NCI-H2196 (cell line): ENCODE measurements around the gene CACNA1D.
A peak's percentile ranks its signal among the peaks of the same experiment; 100 is the strongest.

Experiments used
- DNase-seq: peaks from one replicate; lab custom pipeline; 2025; ENCODE audit not compliant: unreplicated experiment; lab: John Stamatoyannopoulos, UW

CACNA1D gene

DNA sequence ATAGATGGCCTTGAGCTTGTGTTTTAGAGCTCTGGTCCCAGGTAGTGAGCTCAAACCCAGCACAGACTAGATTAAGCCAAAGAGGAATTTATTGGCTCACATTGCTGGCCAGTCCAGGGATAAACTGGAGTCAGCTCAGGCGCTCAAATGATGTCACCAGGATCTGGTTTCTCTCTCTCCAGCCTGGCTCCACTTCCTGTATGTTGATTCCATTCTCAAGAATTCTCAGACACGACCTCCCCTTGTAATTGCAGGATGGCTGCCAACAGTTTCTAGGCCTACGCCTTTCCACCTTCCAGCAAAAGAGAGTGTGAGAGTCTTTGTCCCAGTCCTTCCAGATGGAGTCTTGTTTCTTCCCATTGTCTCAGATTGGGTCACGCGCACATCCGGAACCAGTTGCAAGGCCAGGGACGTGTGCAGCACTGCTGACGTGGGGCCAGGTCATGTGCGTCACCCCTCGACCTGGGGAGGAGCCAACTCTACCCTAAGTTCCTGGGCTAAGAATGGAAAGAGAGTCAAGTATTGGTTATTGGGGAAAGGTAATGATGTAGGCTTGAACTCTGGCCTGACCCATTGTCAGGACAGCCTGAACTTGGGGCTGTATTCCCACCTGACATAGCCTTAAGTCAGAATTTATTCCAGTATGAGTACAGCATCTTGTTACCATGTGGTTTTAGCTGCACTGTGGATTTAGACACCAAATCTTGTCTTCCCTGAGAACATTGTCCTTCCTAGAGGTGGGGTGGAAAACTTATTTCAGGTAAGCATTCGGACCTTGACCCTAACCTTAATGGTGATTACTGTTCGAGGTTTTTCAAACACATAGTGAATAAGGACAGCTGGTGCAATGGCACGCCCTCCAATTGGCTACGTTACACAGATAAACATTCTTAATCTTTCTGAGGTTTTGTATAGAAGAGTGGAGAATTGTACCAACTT, 31.6 kb downstream of the CACNA1D start:
- peak; percentile 5 for DNase-seq

DNA sequence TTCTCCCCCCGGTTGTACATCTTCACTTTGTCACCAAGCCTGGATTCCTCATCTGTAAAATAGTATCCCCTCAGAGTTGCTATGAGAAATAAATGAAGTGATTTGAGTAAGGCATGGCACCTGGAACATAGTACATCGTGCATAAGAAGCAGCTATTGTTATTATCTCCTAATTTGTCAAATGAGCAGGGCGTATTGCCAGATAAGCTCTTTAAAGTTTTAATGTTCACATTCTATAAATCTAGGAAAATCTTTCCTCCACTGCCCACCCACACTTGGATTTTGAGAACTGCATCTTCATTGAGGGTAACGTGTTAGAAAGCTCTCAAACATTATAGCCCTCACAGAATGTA, 32.3 kb downstream of the CACNA1D start:
- no peak for DNase-seq

DNA sequence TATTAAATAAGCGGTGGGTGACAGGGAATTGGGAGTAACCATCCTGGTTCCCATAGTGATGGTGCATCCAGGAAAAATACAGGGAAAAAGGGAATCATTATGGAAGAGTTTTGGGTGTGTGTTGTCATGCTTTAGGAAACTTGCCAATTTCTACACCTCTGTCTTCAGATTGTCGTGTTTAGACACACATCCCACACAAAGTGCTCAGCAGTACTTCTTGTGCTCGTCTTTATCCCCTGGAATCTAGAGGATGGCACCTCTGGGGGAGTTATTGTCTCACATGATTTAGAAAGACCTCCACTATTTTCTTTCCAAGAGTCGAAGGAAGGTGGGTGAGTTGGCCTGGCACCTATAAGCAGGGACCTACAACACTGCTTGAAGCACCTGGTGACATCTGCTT, 35.8 kb downstream of the CACNA1D start:
- DNase-seq: no peak

DNA sequence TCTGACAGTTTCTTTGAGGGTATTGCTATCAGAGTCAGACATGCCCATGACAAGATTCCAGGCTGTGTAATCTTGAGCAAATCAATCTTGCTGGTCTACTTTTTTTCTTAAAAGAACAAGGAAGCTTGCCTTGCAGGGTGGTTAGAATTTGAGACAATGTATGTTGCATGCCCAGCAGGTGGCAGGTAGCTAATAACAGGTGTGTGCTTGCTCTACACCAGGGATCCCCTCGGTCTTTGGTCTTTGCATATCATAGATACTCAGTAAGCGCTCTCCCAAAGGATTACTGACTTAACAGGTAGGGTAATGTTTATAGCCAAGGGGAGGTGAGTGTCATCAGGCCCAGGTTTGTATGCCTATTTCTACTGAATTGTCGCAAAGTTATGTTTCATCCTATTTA, 37.3 kb downstream of the CACNA1D start:
- DNase-seq: peak; percentile 5

DNA sequence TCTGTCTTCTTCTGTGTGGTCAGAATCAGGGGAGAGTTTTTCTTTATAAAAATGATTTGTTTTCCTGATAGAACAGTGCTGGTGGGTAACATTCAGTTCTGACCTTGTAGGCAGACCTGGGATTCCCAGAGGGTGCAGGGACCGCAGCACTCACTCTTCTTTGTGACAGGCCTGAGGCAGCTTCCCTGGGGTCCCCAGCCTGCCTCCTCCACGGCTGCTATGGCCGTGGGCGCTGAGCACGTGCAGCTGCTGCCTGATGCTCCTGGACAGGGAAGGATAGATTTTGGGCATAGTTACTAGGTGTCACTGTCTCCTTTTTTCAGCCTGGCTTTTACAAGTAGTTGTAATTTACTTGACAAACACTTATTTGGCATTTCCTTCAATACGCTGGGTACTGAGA, 39.1 kb downstream of the CACNA1D start:
- DNase-seq: no peak

DNA sequence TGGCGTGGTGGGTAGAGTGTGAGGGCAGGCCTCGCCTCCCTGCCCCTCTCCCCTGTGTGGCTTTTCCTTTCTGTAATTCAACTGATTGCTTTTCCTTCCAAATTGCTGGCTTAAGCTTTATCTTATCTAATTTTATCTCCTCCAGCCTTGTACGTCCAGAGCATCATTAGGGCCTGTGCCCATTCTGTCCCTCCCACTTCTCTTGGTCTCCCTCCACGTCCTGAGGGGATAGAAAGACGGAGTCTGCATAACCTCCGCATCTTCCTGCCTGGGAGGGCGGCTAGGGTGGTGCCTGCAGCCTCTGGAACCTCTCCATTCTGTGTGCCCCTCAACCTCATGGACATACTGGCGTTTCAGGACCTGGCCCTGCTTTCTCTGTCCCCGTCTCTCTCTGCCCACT, 39.8 kb downstream of the CACNA1D start:
- DNase-seq: no peak

DNA sequence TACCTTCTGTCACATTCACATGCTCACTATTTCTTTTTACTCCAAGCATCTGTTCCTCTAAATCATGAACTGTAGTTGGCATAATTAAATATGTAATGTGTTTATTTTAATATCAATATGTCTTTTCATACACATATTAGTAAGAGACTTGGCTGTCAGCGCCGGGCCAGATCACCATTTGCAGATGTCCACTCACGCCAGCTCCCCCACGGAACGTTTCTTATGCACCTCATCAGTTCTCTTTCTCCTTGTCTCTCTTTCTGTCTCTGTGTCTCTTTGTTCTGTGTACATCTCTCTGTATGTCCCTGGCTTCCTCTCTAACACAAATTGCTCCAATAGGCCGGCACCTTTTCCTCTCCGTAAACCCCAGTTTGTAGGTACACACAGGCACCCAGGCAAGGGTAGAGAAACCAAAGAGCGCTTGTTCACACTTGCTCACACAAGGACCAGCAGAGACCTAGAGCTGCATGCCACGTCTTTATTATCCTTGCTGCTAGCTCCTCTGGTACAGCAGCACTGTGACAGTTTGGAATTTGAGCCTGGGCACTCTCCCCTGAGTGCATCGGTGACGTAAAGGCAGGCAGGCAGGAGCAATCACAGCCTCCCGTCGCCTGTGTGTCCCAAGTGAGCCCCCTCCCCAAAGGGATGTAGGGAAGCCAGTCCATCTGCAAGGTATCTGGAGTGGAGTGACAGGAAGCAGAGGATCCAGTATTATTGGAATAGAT, 40.4 kb downstream of the CACNA1D start:
- DNase-seq: no peak

DNA sequence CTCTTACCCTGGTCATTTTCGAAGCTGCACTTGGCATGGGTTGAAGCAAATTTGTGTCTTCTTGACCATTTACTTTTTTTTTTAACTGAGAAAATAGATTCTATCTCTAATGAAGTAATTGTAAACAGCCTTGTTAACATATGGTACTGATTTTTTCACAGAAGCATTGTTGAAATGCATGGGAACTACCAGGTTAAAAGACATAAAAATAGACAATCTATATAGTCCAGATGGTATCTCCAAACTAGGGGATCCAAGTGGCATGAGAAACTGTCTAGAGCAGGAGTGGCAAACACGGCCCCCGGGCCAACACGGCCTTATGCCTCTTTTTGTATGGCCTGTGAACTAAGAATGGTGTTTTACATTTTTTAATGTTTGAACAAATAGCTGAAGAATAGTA, 41.9 kb downstream of the CACNA1D start:
- no peak for DNase-seq

DNA sequence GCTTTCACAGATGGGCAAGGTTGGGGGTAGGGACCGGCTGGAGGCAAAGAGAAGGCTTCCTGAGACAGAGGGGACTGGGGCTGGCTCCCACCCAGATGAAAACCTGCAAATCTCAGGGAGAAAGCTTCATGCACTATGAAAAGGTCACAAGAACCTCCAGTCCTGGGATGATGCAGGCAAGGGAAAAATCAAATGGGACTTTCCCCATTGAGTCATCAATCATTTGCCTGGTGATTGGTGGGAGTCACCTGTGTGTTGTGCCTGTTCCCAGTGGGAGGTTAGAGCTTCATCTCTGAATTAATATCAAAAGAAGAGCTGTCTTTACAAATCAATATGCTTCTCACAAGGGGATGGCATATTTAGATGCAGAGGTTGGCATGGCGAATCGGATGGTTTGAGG, 49.9 kb downstream of the CACNA1D start:
- no peak for DNase-seq

DNA sequence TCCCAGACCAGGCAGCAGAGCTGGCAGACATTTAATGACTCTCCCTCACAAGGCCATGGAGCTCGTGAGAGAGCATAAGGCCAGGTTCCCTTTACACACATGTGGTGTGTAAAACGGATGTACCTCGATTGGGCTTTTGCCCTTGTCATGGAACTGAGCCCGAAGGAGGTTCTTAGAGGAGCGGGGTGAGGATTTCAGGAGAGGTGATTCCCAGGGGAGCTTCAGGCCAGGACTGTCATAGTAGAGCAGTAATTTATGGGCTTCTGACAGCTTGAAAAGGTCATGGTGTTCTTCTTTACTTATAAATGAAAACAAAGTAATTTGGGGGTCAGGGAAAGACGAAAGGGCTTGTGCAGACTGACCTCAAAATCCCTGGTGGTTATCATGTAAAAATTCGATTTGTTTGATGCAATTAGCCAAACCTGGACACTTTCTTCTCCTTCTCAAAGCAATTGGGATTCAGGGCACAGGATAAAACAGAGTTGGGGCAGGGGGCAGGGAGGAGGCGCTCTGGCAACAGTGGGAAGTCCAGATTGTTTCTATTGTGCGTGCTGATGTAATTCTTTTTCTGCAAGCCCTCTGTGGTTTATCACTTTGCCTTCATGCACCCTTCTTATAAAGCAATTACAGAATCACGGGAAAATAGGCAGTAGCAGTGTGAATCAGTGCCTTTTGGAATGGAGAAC, 51.0 kb downstream of the CACNA1D start:
- no peak for DNase-seq

DNA sequence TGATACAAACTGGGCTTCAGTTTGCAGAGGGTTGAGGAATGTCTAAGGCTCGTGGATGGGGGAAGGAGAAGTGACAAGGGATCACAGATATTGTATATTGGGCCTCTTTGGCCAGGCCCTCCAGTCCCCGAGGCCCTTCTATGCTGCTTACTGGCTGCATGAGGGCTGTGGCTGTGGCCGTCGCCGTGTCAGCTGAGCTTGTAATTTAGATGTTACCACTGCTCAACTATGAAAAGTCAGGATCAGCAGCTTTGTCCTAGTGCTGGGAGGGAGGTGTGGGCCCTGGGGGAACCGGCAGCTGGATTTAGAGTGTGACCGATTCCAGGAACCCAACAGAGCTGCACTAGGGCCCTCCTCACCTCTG, 51.6 kb downstream of the CACNA1D start:
- no peak for DNase-seq

DNA sequence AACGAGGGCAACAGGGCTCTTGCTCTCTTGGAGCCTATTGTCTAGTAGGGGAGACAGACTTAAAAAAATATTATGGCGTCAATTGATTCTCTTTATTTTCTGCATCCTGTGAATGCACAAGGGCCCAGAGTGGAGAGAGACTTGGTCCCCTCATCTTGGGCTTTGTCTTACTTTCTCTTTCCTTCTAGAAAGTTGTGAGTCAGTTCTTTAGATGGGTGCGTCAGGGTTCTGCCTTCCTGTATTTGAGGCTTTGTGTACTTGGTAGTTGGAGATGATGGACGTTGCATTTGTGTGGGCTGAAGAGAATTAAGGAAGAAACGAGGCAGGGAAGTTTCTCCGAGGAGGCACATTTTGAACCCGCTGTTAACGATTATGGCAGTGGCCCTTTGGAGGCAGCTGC, 52.9 kb downstream of the CACNA1D start:
- DNase-seq: no peak

DNA sequence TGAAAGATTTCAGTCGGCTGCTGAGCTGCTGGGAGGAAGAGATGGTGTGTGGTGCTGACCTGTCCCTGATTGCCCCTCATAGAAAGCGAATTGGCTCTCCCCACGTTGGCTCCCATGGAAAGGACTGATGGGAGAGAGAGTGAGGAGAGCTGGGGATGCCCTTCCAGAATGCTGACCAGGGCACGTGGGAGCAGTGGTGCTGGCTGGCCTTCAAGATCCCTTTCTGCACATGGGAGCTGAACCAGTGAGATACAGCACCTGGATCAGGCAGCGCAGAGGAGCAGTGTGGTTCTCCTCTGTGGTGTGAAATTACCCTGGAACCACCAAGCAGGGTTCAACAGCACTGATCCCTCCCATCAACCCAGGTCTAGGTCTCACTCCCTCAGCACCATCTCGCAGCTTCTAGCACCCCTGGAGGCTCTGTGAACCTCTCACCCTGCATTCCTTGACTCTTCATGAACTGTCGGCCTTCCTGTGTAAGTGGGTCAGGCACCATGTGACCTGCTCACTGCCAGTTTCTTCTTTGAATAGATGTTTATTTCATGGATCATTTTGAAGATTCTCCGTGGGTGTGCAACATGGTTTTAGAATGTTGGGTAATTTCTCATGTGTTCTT, 55.7 kb downstream of the CACNA1D start:
- DNase-seq: no peak

DNA sequence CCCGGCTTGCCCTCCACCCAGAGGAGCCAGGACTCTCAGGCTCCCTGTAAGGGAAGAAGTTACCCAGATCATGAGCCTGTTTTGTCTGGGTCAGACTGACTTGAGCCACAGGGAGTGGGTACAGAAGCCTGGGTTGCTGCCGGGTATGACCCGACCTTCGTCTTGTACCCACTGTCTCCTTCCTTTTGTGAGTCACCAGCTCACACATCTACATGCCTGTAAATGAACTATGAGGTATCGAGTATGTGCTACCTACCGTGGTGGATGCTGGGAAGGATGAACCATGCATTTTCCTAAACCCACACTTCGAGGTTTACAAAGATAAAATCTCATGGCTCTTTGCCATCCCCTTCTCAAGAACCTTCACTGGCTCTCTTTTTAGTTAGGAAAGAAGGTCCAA, 56.9 kb downstream of the CACNA1D start:
- DNase-seq: no peak

DNA sequence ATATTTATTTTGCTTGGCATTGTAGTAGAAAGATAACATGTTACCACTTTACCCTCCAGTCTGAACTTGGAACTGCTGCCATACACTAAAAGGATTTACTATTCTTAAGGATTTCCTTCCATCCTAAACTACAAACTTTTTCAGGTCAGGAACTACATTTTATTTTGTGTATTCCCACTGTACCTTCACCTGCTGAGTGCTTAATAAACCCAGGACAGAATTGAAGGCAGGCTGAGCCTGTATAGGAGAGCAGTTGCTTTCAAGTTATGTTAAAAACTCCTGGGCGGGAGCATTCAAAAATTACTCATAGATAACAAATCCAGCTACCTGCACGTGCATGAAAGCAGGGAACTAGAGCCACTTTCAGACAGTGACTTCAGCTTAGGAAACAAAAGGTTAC, 58.3 kb downstream of the CACNA1D start:
- no peak for DNase-seq

DNA sequence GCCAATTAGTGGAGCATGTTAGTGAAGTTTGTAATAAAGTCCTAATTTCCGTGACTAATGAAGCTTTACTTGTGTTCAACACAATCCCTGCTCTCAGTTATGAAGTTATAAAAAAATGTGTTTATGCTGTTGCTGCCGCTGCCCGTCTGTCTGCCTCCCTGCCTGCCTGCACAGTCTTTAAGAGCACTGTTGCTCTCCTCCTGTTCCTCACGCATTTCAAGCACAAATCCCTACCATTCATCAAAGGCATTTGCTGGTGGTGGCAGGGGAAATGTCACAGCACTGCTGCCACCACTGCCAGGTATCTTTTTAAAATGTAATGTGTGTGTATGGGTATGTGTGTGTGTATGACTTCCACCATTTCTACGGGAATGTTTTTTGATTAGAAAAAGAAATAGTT, 58.8 kb downstream of the CACNA1D start:
- no peak for DNase-seq

DNA sequence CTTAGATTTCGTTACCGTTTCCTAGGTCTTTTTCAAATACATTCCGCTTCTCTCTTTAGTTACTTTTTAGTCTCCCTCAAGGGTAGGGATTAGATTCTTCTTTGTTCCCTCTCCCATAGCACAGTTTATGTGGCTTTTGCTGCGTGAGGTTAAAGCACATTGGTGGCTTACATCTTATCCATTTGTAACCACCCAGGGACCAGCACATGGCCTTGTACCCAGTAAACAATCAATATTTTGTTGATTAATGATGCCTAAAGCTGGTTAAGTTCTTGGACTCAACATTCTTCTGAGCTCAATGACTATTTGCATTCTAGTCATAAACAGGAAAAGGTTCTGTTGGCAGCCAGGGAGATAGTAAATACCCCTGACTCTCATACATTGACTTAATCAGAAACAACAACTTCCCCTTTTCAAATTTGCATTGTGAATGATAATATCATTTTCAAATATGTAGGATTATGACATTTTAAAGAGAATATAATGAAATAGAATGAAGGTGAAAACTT, 60.2 kb downstream of the CACNA1D start:
- DNase-seq: no peak

DNA sequence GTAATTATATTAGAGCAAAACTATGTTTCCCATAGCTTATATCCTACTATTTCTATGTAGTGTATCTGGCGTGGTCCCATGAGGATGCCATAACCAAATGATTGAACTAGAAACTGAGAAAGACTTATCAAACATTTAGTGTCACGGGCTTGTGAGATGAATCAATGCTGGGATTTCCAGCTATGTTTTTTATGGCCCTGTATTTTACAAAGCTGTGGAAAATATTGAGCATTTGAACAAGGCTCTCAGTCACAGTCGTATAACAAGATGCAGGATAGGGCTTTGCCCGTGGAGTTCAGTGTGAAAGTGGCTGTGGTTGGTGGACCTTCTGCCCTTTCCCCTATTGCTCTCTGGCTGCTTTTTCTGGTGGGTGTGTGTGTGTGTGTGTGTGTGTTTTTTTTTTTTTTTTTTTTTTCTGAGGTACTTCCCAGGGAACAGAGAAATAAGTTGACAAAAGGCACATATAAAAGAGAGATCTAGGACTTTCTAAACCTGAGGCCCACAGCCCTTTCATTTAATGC, 60.7 kb downstream of the CACNA1D start:
- no peak for DNase-seq

DNA sequence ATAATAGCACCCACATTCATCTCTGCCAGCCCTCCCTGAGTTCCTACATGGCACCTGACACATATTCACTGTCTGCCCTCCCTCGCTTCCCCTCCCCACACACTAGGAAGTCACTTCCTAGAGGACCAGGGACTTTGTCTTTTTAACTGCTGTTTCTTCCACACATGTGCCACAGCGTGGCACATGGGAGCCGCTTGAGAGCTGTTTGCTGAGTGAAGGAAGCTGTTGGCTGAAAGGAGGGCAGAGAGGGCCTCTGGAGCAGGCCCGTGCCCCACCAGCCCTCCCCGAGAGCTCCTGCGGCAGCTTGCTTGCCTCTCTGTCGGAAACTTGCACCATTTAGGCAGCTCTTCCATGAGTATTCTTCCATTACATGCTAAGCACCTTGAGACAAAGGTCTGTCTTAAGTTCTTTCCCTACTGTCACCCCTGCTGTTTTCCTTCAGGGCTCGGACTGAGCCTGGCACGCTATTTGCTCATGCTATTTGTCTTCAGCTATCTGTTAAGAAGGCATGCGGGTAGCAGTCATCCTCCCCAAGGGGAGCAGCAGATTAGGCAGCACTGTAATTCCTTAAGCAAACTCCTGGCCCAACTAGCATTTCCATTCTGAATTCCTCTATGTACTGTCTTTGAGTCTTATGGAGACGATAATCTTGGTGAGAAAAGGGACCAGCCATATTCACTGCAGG, 72.2 kb downstream of the CACNA1D start:
- no peak for DNase-seq

DNA sequence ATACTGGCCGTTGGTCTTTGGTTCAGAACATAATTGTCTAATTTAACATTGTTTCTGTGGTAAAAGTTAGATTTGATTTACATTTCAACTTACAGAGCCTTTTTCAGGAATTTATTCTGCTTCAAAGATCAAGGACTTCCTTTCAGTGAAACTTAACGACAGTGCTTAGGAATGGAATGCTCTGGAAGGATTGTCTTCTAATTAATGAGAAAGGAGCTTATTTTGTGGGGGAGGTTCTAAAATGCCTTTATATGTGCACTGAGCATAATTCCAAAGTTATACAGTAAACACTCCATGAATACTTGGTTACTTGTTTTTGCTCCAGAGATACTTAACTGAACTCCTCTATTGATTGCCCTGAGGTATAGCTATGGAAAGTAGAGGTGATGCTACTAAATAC, 75.7 kb downstream of the CACNA1D start:
- DNase-seq: no peak

DNA sequence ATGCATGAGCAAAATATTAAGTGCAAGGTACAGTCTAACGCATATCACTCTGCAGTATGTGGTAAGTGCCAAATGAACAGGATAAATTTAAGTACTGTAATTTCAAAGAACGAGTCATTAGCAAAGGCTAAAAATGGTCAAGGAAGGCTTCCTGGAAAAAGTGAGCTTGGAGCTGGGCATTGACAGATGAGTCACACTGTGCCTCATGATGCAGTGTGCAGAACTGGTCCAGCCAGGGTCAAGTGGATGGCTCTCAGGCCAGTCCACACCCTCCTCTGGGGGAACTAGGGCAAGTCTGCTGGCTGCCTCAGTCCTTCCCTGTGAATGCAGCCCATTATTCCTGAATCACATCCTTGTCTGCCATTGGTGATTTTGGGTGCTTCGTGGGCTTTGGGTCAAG, 76.3 kb downstream of the CACNA1D start:
- peak; percentile 19 for DNase-seq
